Measurements from ENCODE around the gene SLC37A1.

Gene SLC37A1

DNA sequence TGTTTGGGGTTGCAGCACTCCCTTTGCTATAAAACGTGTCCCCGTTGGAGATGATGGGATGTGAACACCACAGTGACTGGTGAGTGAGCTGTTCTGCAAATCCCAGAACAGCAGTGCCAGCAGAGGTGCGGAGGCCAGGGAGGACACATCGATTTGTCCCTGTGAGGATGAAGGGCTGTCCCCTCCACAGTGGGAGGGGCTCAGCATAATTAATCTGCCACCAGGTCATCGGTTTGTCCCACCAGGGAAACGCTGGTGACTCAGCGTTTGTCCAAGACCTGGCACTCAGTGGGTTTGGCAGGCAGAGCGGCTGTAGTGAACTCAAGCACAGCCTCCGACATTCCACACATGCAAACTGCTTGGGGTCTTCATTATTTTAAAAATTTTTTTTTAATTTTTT lies 117.0 kb downstream of the SLC37A1 start:
- TF ChIP-seq, protein P1, sequence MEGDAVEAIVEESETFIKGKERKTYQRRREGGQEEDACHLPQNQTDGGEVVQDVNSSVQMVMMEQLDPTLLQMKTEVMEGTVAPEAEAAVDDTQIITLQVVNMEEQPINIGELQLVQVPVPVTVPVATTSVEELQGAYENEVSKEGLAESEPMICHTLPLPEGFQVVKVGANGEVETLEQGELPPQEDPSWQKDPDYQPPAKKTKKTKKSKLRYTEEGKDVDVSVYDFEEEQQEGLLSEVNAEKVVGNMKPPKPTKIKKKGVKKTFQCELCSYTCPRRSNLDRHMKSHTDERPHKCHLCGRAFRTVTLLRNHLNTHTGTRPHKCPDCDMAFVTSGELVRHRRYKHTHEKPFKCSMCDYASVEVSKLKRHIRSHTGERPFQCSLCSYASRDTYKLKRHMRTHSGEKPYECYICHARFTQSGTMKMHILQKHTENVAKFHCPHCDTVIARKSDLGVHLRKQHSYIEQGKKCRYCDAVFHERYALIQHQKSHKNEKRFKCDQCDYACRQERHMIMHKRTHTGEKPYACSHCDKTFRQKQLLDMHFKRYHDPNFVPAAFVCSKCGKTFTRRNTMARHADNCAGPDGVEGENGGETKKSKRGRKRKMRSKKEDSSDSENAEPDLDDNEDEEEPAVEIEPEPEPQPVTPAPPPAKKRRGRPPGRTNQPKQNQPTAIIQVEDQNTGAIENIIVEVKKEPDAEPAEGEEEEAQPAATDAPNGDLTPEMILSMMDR (IDR thresholded peaks at IDR 0.05) = no peak
